Vagina (tissue), 2 donors: ENCODE data around the gene SLC35F5.

Experiments used
- POLR2A ChIP-seq, 2 donors: fragments of 450-650 bp; IDR thresholded peaks; one replicate each; pipeline ENCODE4 v1.6.1; 2017; ENCODE audit warnings: antibody characterized with exemption in 2 of 2, mild to moderate bottlenecking in 2 of 2, moderate library complexity in 2 of 2
- POLR2AphosphoS5 ChIP-seq, 2 donors: sonication (generic); formaldehyde crosslinking; IDR thresholded peaks; one replicate each; pipeline ENCODE4 v1.9.0; 2017; ENCODE audit warnings: antibody characterized with exemption in 2 of 2, mild to moderate bottlenecking in 2 of 2, low read depth in 1 of 2; ENCODE audit not compliant: insufficient read depth in 1 of 2
- TF ChIP-seq, protein P1 (sequence below), 3 experiments: fragments of 450-650 bp in 2 of 3; fragments of 200-600 bp in 1 of 3; sonication (generic) in 1 of 3; IDR thresholded peaks; one replicate each; pipeline ENCODE4 v1.5.1; 2017 to 2019; ENCODE audit warnings: antibody characterized with exemption in 3 of 3, mild to moderate bottlenecking in 2 of 3, moderate library complexity in 2 of 3

- TF ChIP-seq POLR2A (IDR thresholded peaks at IDR 0.05) (no peak), POLR2AphosphoS5 (IDR thresholded peaks at IDR 0.05; ENCODE audit: insufficient read depth in 1 of 2, low read depth in 1 of 2) (no peak)
- TF ChIP-seq, protein P1, sequence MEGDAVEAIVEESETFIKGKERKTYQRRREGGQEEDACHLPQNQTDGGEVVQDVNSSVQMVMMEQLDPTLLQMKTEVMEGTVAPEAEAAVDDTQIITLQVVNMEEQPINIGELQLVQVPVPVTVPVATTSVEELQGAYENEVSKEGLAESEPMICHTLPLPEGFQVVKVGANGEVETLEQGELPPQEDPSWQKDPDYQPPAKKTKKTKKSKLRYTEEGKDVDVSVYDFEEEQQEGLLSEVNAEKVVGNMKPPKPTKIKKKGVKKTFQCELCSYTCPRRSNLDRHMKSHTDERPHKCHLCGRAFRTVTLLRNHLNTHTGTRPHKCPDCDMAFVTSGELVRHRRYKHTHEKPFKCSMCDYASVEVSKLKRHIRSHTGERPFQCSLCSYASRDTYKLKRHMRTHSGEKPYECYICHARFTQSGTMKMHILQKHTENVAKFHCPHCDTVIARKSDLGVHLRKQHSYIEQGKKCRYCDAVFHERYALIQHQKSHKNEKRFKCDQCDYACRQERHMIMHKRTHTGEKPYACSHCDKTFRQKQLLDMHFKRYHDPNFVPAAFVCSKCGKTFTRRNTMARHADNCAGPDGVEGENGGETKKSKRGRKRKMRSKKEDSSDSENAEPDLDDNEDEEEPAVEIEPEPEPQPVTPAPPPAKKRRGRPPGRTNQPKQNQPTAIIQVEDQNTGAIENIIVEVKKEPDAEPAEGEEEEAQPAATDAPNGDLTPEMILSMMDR (IDR thresholded peaks at IDR 0.05): no peak
Observed at GRCh38 chr2:113755835-113756354, 547 bp downstream of the SLC35F5 start.
